Endothelial cell (in vitro differentiated cells): ENCODE results near the gene ISLR. TPM values are rescaled to one million over a fixed set of nuclear protein-coding genes. Genes with fewer than 3 reads are reported as not detected.

Source experiments
- DNase-seq: peaks from one replicate; pipeline ENCODE4 v3.0.0; 2021; ENCODE audit warnings: low spot score
- H3K27ac Mint-ChIP-seq: one replicate; pipeline ENCODE4 v1.8.0; 2021; ENCODE audit warnings: mixed read lengths, inconsistent platforms; ENCODE audit not compliant: unreplicated experiment
- H3K27me3 Mint-ChIP-seq: one replicate; pipeline ENCODE4 v1.8.0; 2021; ENCODE audit warnings: mild to moderate bottlenecking, moderate library complexity, mixed read lengths, inconsistent platforms; ENCODE audit not compliant: unreplicated experiment
- H3K36me3 Mint-ChIP-seq: one replicate; pipeline ENCODE4 v1.8.0; 2021; ENCODE audit warnings: mild to moderate bottlenecking, low read depth, mixed read lengths, inconsistent platforms; ENCODE audit not compliant: unreplicated experiment
- H3K4me1 Mint-ChIP-seq: one replicate; pipeline ENCODE4 v1.8.0; 2021; ENCODE audit warnings: mild to moderate bottlenecking, mixed read lengths, inconsistent platforms; ENCODE audit not compliant: unreplicated experiment
- H3K4me3 Mint-ChIP-seq: one replicate; pipeline ENCODE4 v1.8.0; 2021; ENCODE audit warnings: mild to moderate bottlenecking, mixed read lengths, inconsistent platforms; ENCODE audit not compliant: unreplicated experiment
- H3K9me3 Mint-ChIP-seq: one replicate; pipeline ENCODE4 v1.8.0; 2021; ENCODE audit warnings: mixed read lengths, inconsistent platforms; ENCODE audit not compliant: unreplicated experiment
- CTCF ChIP-seq: fragments of 200-600 bp; sonication (generic); IDR thresholded peaks from one replicate; pipeline ENCODE4 v1.5.0; 2021; ENCODE audit warnings: antibody characterized with exemption; ENCODE audit not compliant: unreplicated experiment
- total RNA-seq: library from RNA; stranded (reverse); fragmentation: NEBNext Ultra II Directional; extraction: Animal tissue kit (Norgen Biotek cat#: 25700); gene quantifications from one replicate; pipeline ENCODE4 v1.2.1, GENCODE V29; 2021; ENCODE audit not compliant: unreplicated experiment

The ISLR gene
- total RNA-seq, 1 donor from 2014 or later, result 0.51 TPM

GRCh38 chr15:74178326-74179100, 5.0 kb downstream of the ISLR start:
- Mint-ChIP-seq H3K9me3 (no peaks in the 10 kb centered on the region), H3K27me3 (peaks cover 9% of the 10 kb centered on the region), H3K36me3 (no peaks in the 10 kb centered on the region), H3K4me3 (no peak overlapping the region), H3K4me1 (peaks cover 3% of the 10 kb centered on the region), H3K27ac (no peak overlapping the region)
- DNase-seq, result no peak
- TF ChIP-seq CTCF, result no peak

GRCh38 chr15:74179101-74179841, 5.8 kb downstream of the ISLR start:
- H3K36me3 Mint-ChIP-seq, result no peaks in the 10 kb centered on the region
- no peak for DNase-seq
- no peak overlapping the region for H3K4me3 Mint-ChIP-seq
- H3K27me3 Mint-ChIP-seq, result peaks cover 10% of the 10 kb centered on the region
- H3K27ac Mint-ChIP-seq, result no peak overlapping the region
- H3K9me3 Mint-ChIP-seq, result no peaks in the 10 kb centered on the region
- TF ChIP-seq CTCF, result no peak
- peaks cover 3% of the 10 kb centered on the region for H3K4me1 Mint-ChIP-seq

- peaks cover 4% of the 10 kb centered on the region for H3K27me3 Mint-ChIP-seq
- H3K36me3 Mint-ChIP-seq, result no peaks in the 10 kb centered on the region
- no peak overlapping the region for H3K27ac Mint-ChIP-seq
- H3K4me3 Mint-ChIP-seq, result no peak overlapping the region
- peaks cover 3% of the 10 kb centered on the region for H3K4me1 Mint-ChIP-seq
- DNase-seq, result no peak
- H3K9me3 Mint-ChIP-seq, result no peaks in the 10 kb centered on the region
- TF ChIP-seq CTCF, result no peak
These were observed 6.7 kb downstream of the ISLR start for GRCh38 chr15:74179983-74180880.

DNA sequence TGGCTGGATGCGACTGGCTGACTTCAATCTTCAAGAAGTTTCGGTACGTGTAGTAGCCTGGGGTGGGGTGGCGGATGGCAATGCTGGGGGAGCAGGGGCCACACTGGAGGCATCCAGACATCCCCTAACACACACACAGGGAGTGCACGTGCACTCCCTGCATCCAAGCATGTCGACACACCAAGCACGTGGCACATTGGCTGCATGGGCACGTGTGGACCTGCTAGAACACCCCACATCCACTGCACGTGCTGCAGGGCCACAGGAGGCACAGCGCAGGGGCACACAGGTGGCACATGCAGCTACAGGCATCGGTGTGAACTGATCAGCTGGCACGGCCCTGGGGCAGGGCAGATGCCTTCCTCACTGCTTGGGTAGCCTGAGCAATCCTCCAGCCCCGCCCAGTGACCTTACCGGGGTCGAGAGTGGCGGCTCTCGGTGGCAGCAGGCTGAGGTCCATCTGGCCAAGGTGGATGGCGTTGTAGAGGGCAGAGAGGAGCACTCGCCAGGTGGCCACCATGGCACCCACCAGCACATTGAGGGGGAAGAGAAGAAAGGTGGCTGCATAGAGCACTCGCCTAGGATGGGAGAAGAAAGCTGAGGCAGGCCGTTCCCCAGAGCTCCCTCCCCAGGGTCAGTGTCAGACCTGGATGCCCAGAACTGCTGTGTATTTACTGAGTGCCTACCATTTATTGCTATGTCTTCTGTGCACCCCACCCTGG, 7.5 kb downstream of the ISLR start:
- H3K4me3 Mint-ChIP-seq, result no peak overlapping the region
- DNase-seq, result no peak
- no peak for TF ChIP-seq CTCF
- no peaks in the 10 kb centered on the region for H3K9me3 Mint-ChIP-seq
- H3K4me1 Mint-ChIP-seq, result peaks cover 3% of the 10 kb centered on the region
- no peak overlapping the region for H3K27ac Mint-ChIP-seq
- H3K27me3 Mint-ChIP-seq, result peaks cover 4% of the 10 kb centered on the region
- H3K36me3 Mint-ChIP-seq, result no peaks in the 10 kb centered on the region
